ENCODE data around the gene ARID2.

ARID2 gene

GRCh38 chr12:45934956-45935355 is 205.4 kb downstream of the ARID2 start:
- no peak overlapping the region for H3K27ac ChIP-seq
- TF ChIP-seq CTCF (IDR thresholded peaks at IDR 0.05), result no peak
- no peak for TF ChIP-seq ZFX (IDR thresholded peaks at IDR 0.05; ENCODE audit: borderline replicate concordance)

GRCh38 chr12:45938566-45938965 is 209.1 kb downstream of the ARID2 start:
- H3K27ac ChIP-seq, result no peak overlapping the region
- no peak for TF ChIP-seq CTCF (IDR thresholded peaks at IDR 0.05)
- no peak for TF ChIP-seq ZFX (IDR thresholded peaks at IDR 0.05; ENCODE audit: borderline replicate concordance)

DNA sequence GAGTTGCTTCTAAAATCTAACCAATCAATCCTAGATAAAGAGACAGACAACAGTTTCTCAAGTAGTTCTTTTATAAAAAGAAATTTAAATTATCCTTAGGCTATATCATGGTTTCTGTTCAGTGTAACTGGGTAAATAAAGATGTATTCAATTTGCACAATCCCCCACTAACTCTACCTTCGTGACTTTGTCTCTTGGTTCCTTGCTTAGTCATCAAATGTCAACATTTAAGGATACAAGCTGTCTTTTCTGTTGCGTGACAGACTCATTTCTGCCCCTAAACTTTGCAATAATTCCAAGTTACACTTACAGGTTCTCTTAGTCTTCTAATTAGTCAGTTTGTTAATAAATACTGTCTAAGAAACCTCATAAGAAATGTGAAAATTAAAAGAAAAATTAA is 210.3 kb downstream of the ARID2 start:
- H3K27ac ChIP-seq, result no peak overlapping the region
- TF ChIP-seq CTCF (IDR thresholded peaks at IDR 0.05), result no peak

- H3K27ac ChIP-seq, result no peak overlapping the region
- no peak for TF ChIP-seq ZFX (IDR thresholded peaks at IDR 0.05; ENCODE audit: borderline replicate concordance)
- TF ChIP-seq CTCF (IDR thresholded peaks at IDR 0.05), result no peak
These were observed 215.3 kb downstream of the ARID2 start for GRCh38 chr12:45944771-45945170.

DNA sequence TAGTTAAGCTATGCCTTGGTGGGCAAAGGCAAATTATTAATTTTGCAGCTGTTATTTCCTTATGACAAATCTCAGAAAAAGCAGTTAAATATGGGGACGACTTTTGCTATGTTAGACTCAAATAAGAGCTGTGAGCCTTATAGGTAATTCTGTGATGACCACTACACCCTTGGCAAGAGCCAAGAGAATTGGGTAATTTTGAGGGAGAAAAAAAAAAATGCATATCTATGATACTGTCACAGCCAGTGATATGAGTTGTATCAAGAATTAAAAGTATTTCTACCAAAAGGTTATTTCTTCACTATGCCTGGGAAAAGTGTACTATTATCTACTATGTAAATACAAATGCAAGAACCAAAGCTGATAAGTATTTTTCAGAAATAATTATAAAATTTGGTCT is 216.9 kb downstream of the ARID2 start:
- H3K27ac ChIP-seq, result no peak overlapping the region
- no peak for TF ChIP-seq CTCF (IDR thresholded peaks at IDR 0.05)
- no peak for TF ChIP-seq ZFX (IDR thresholded peaks at IDR 0.05; ENCODE audit: borderline replicate concordance)

GRCh38 chr12:45948546-45948945 is 219.0 kb downstream of the ARID2 start:
- H3K27ac ChIP-seq, result no peak overlapping the region
- TF ChIP-seq CTCF (IDR thresholded peaks at IDR 0.05), result no peak
- TF ChIP-seq ZFX (IDR thresholded peaks at IDR 0.05; ENCODE audit: borderline replicate concordance), result no peak

Measured in 22Rv1 (cell line).